ENCODE data around the gene DPH5.

DPH5 gene

GRCh38 chr1:100989306-100990077 is 36.1 kb downstream of the DPH5 start:
- TF ChIP-seq USF1 (IDR thresholded peaks at IDR 0.05), result no peak
- TF ChIP-seq TCF12 (IDR thresholded peaks at IDR 0.05; ENCODE audit: low read depth), result no peak
- no peak for TF ChIP-seq EGR1 (IDR thresholded peaks at IDR 0.05)
- no peak for TF ChIP-seq RAD21 (IDR thresholded peaks at IDR 0.05; ENCODE audit: low read depth)
- no peak for TF ChIP-seq EP300 (IDR thresholded peaks at IDR 0.05; ENCODE audit: borderline replicate concordance)
- TF ChIP-seq FOXM1 (IDR thresholded peaks at IDR 0.05; ENCODE audit: borderline replicate concordance, low read depth), result no peak
- TF ChIP-seq ZBTB7A (IDR thresholded peaks at IDR 0.05; ENCODE audit: low read depth), result no peak

- no peak for TF ChIP-seq EGR1 (IDR thresholded peaks at IDR 0.05)
- TF ChIP-seq NFIC (IDR thresholded peaks at IDR 0.05), result no peak
- TF ChIP-seq RAD21 (IDR thresholded peaks at IDR 0.05; ENCODE audit: low read depth), result no peak
- TF ChIP-seq EP300 (IDR thresholded peaks at IDR 0.05; ENCODE audit: borderline replicate concordance), result no peak
- no peak for TF ChIP-seq CEBPB (IDR thresholded peaks at IDR 0.05)
- TF ChIP-seq TAF1 (IDR thresholded peaks at IDR 0.05; ENCODE audit: low read depth), result no peak
- TF ChIP-seq REST (IDR thresholded peaks at IDR 0.05; ENCODE audit: low read depth), result no peak
- TF ChIP-seq TEAD4 (IDR thresholded peaks at IDR 0.05), result no peak
- no peak for TF ChIP-seq CREB1 (IDR thresholded peaks at IDR 0.05; ENCODE audit: low read depth)
- no peak for TF ChIP-seq YY1 (IDR thresholded peaks at IDR 0.05; ENCODE audit: low read depth)
- TF ChIP-seq ZBTB7A (IDR thresholded peaks at IDR 0.05; ENCODE audit: low read depth), result no peak
- no peak for TF ChIP-seq MAX (IDR thresholded peaks at IDR 0.05)
- no peak for TF ChIP-seq TCF12 (IDR thresholded peaks at IDR 0.05; ENCODE audit: low read depth)
- no peak for TF ChIP-seq FOXM1 (IDR thresholded peaks at IDR 0.05; ENCODE audit: borderline replicate concordance, low read depth)
- TF ChIP-seq USF1 (IDR thresholded peaks at IDR 0.05), result no peak
These were observed 37.5 kb downstream of the DPH5 start for GRCh38 chr1:100988121-100988520.

GRCh38 chr1:100982793-100983192 is 42.8 kb downstream of the DPH5 start:
- TF ChIP-seq TCF12 (IDR thresholded peaks at IDR 0.05; ENCODE audit: low read depth), result no peak
- TF ChIP-seq FOXM1 (IDR thresholded peaks at IDR 0.05; ENCODE audit: borderline replicate concordance, low read depth), result no peak
- TF ChIP-seq TEAD4 (IDR thresholded peaks at IDR 0.05), result no peak
- no peak for TF ChIP-seq ZBTB7A (IDR thresholded peaks at IDR 0.05; ENCODE audit: low read depth)
- TF ChIP-seq YY1 (IDR thresholded peaks at IDR 0.05; ENCODE audit: low read depth), result no peak
- TF ChIP-seq RAD21 (IDR thresholded peaks at IDR 0.05; ENCODE audit: low read depth), result no peak
- no peak for TF ChIP-seq EP300 (IDR thresholded peaks at IDR 0.05; ENCODE audit: borderline replicate concordance)
- TF ChIP-seq MAX (IDR thresholded peaks at IDR 0.05), result no peak
- no peak for TF ChIP-seq NFIC (IDR thresholded peaks at IDR 0.05)
- no peak for TF ChIP-seq CEBPB (IDR thresholded peaks at IDR 0.05)
- TF ChIP-seq EGR1 (IDR thresholded peaks at IDR 0.05), result no peak
- no peak for TF ChIP-seq CREB1 (IDR thresholded peaks at IDR 0.05; ENCODE audit: low read depth)
- no peak for TF ChIP-seq REST (IDR thresholded peaks at IDR 0.05; ENCODE audit: low read depth)
- TF ChIP-seq TAF1 (IDR thresholded peaks at IDR 0.05; ENCODE audit: low read depth), result no peak
- no peak for TF ChIP-seq USF1 (IDR thresholded peaks at IDR 0.05)

GRCh38 chr1:100979631-100980030 is 46.0 kb downstream of the DPH5 start:
- TF ChIP-seq EP300 (IDR thresholded peaks at IDR 0.05; ENCODE audit: borderline replicate concordance), result no peak
- TF ChIP-seq TEAD4 (IDR thresholded peaks at IDR 0.05), result no peak
- TF ChIP-seq REST (IDR thresholded peaks at IDR 0.05; ENCODE audit: low read depth), result no peak
- no peak for TF ChIP-seq RAD21 (IDR thresholded peaks at IDR 0.05; ENCODE audit: low read depth)
- no peak for TF ChIP-seq FOXM1 (IDR thresholded peaks at IDR 0.05; ENCODE audit: borderline replicate concordance, low read depth)
- no peak for TF ChIP-seq CREB1 (IDR thresholded peaks at IDR 0.05; ENCODE audit: low read depth)
- TF ChIP-seq USF1 (IDR thresholded peaks at IDR 0.05), result no peak
- TF ChIP-seq CEBPB (IDR thresholded peaks at IDR 0.05), result no peak
- TF ChIP-seq MAX (IDR thresholded peaks at IDR 0.05), result no peak
- no peak for TF ChIP-seq TAF1 (IDR thresholded peaks at IDR 0.05; ENCODE audit: low read depth)
- TF ChIP-seq TCF12 (IDR thresholded peaks at IDR 0.05; ENCODE audit: low read depth), result no peak
- TF ChIP-seq YY1 (IDR thresholded peaks at IDR 0.05; ENCODE audit: low read depth), result no peak
- TF ChIP-seq NFIC (IDR thresholded peaks at IDR 0.05), result no peak
- TF ChIP-seq ZBTB7A (IDR thresholded peaks at IDR 0.05; ENCODE audit: low read depth), result no peak
- TF ChIP-seq EGR1 (IDR thresholded peaks at IDR 0.05), result no peak

Measured in Ishikawa (cell line).